Measurements from ENCODE around the gene ELOVL6.
"Not testable (repeated sequence)": the region's sequence is repeated elsewhere in the genome, so short reads cannot be mapped to it uniquely, and the experiment has no call there.

The ELOVL6 gene

DNA sequence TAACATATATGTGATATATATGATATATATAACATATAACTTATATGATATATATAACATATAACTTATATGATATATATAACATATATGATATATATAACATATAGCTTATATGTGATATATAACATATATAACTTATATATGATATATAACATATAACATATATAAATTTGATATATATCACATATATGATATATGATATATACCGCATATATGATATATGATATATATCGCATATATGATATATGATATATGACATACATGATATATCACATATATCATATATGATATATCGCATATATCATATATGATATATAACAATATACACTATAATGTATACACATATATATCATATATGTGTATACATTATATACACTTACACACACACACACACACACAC, 114.3 kb downstream of the ELOVL6 start:
- ChIA-PET CTCF (no interaction called here), POLR2A (ENCODE audit: low non-redundant PET) (no interaction called here)
- H3K27ac ChIP-seq, result no peak overlapping the region
- DNase-seq (ENCODE audit: low spot score), result no peak
- TF ChIP-seq CTCF (conservative IDR thresholded peaks at IDR 0.05; ENCODE audit: low read depth), result no peak

GRCh38 chr4:110078148-110078547, 120.3 kb downstream of the ELOVL6 start:
- CTCF ChIA-PET; POLR2A ChIA-PET (ENCODE audit: low non-redundant PET); DNase-seq (ENCODE audit: low spot score); H3K27ac ChIP-seq: not testable (repeated sequence)

DNA sequence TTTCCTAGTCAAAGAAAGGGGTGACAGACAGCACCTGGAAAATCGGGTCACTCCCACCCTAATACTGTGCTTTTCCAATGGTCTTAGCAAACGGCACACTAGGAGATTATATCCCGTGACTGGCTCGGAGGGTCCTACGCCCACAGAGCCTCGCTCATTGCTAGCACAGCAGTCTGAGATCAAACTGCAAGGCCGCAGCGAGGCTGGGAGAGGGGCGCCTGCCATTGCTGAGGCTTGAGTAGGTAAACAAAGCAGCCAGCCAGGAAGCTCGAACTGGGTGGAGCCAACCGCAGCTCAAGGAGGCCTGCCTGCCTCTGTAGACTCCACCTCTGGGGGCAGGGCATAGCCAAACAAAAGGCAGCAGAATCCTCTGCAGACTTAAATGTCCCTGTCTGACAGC, 121.6 kb downstream of the ELOVL6 start:
- H3K27ac ChIP-seq; POLR2A ChIA-PET (ENCODE audit: low non-redundant PET); DNase-seq (ENCODE audit: low spot score); CTCF ChIA-PET: not testable (repeated sequence)

DNA sequence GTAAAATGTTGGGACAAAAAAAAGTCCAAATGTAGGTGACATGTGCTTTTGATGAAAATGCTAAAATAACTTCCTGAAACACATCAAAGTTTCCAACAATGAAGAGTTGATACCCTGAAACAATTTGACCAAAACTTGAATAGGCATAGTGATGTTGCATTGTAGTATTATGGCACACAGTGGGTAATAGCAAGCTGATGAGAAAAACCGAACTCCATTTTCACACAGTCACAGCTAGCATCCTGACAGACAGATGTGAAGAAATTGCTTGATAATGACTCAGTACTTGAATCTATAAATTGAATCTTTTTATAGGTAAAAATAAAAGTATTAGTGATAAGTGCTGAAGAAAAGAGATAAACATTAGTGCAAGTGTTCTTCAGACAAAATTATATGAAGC, 122.5 kb downstream of the ELOVL6 start:
- ChIA-PET CTCF (interaction anchor here (0.6 kb wide), 1 partner anchor 182 kb away, joined by 3 read pairs; no protein-coding TSS in a partner anchor), POLR2A (ENCODE audit: low non-redundant PET) (no interaction called here)
- DNase-seq (ENCODE audit: low spot score), result no peak
- TF ChIP-seq CTCF (conservative IDR thresholded peaks at IDR 0.05; ENCODE audit: low read depth), result no peak
- no peak overlapping the region for H3K27ac ChIP-seq

DNA sequence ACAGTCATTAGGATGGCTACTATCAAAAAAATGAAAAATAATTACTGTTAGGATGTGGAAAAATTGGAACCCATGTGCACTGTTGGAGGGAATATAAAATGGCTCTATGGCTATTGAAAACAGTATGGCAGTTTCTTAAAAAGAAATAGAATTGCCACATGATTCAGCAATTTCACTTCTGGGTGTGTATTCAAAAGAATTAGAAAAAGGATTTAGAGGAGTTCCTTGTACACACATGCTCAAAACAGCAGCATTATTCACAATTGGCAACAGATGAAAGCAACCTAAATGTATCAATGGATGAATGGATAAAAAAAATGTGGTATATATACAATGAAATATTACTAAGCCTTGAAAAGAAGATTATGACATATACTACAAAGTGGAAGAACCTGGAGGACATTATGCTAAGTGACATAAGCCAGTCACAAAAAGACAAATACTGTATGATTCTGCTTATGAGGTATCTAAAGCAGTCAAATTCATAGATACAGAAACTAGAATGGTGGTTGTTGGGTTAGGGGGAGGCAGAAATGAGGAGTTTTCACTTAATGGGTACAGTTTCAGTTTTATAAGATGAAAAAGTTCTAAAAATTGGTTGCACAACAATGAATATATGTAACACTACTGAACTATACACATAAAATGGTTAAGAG, 123.2 kb downstream of the ELOVL6 start:
- DNase-seq (ENCODE audit: low spot score), result no peak
- ChIA-PET CTCF (no interaction called here), POLR2A (ENCODE audit: low non-redundant PET) (no interaction called here)
- no peak overlapping the region for H3K27ac ChIP-seq
- no peak for TF ChIP-seq CTCF (conservative IDR thresholded peaks at IDR 0.05; ENCODE audit: low read depth)

GRCh38 chr4:110074570-110074969, 123.8 kb downstream of the ELOVL6 start:
- TF ChIP-seq CTCF (conservative IDR thresholded peaks at IDR 0.05; ENCODE audit: low read depth), result no peak
- CTCF ChIA-PET, result interaction anchor here (0.6 kb wide), 1 partner anchor 435 kb away, joined by 3 read pairs; no protein-coding TSS in a partner anchor
- no peak overlapping the region for H3K27ac ChIP-seq

GRCh38 chr4:110073053-110073845, 125.2 kb downstream of the ELOVL6 start:
- POLR2A ChIA-PET (ENCODE audit: low non-redundant PET), result no interaction called here
- CTCF ChIA-PET, result interaction anchor here (1.0 kb wide), 1 partner anchor 10 kb away, joined by 3 read pairs; no protein-coding TSS in a partner anchor
- TF ChIP-seq CTCF (conservative IDR thresholded peaks at IDR 0.05; ENCODE audit: low read depth), result no peak
- DNase-seq (ENCODE audit: low spot score), result no peak
- H3K27ac ChIP-seq, result no peak overlapping the region

More at GRCh38 chr4:110074570-110074969, 123.8 kb downstream of the ELOVL6 start:
- no peak for DNase-seq (ENCODE audit: low spot score)
- POLR2A ChIA-PET (ENCODE audit: low non-redundant PET), result no interaction called here

Data from RWPE1 (cell line).